IPS-18c (cell line): ENCODE measurements around the gene MRM2.

ENCODE experiments used
- H3K4me3 ChIP-seq: 2 replicates; pipeline ENCODE4 v1.7.0; 2013; ENCODE audit warnings: low read depth, mild to moderate bottlenecking, low read length, moderate library complexity; ENCODE audit not compliant: insufficient read depth
- H3K9me3 ChIP-seq: one replicate; pipeline ENCODE4 v1.6.1; 2013; ENCODE audit warnings: mild to moderate bottlenecking, low read length, moderate library complexity; ENCODE audit not compliant: control insufficient read depth, insufficient read depth

MRM2 gene

GRCh38 chr7:2233926-2234325 lies 8.1 kb downstream of the MRM2 start:
- Histone ChIP-seq H3K4me3 (no peak overlapping the region), H3K9me3 (no peaks in the 10 kb centered on the region)

DNA sequence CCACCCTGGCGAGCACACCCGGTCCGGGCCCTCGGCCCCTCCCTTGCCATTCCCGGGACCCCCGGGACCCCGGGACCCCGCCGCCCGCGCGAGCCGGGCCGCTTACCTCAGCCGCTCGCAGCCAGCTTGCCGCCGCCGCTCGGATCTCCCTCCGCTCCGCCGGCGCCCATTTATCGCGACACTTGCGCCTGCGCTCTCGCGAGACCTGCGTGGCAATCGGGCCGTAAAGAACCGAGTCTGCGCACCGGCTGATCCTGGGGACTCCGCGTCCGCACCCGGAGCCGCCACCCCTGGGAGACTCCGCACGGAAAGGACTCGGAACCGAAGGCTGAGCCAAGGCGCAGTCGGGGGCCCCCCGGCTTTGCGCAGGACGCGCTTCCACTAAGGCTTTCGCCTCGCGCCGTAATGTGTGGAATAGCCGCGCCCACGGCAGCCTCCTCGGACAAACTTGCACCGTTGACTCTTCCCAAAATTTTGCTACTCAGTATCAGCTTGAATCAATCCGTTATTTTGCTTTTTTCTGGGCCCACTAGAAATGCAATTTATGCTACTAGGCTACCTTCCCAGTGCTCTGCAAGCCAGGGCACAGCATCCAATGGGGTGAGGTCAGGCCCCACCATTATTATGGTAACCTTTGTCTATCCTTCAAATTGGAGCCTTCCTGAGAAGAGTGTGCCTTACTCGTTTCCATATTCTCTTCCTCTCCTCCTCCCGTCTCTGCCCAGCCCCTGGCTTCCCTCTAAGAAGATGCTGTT lies 9.1 kb downstream of the MRM2 start, which contains the start of gene MAD1L1:
MAD1L1 (minus strand) TSS at position 180 of the 755 bp plus-strand sequence. CDS start 2,812 bp downstream, outside the sequence.
- Histone ChIP-seq H3K4me3 (peak within 1 kb of the TSS; percentile 85), H3K9me3 (no peaks in the 10 kb centered on the region)

DNA sequence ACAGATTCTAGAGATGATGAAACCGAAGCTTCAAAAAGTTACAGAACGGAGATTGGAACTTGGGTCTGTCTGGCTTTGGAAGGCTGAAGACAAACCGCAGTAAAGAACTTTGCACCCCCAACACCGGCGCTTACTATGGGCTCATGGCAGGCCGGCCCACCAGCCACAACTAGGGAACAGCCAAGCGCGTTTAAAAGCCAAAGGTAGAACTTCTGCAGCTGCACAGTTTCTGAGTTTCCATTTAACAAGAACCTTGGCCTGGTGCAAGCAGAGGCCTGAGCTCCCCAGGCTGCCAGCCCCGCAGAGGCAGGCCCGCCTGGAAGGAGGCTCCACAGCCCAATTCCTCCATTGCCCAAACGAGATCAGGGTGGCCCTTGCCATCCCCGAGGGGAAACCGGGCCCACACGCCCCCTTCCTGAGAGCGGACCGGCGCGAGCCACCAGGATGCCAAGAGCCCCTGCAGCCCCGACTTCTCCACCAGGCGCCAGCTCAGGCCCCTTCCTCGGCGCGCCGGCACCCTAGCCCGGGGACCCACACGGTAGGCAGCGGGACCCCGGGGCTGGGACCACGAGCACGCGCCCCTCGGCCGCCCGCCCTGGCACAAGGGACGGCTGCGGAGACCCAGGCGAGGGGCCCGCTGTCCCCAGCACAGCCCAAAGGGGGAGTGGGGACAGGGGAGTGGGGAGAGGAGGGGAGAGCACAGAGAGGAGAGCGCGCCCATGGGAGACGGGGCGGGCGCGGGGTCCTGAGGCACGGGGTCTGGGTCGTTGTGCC lies 9.8 kb downstream of the MRM2 start:
- H3K9me3 ChIP-seq, result no peaks in the 10 kb centered on the region

GRCh38 chr7:2230882-2231281 lies 11.1 kb downstream of the MRM2 start:
- H3K4me3 ChIP-seq, result no peak overlapping the region
- no peaks in the 10 kb centered on the region for H3K9me3 ChIP-seq

More for the DNA sequence above, 9.8 kb downstream of the MRM2 start:
- peak overlapping the region; percentile 85 for H3K4me3 ChIP-seq

- no peaks in the 10 kb centered on the region for H3K9me3 ChIP-seq
- H3K4me3 ChIP-seq, result no peak overlapping the region
These were observed 11.8 kb downstream of the MRM2 start for GRCh38 chr7:2230226-2230625.

DNA sequence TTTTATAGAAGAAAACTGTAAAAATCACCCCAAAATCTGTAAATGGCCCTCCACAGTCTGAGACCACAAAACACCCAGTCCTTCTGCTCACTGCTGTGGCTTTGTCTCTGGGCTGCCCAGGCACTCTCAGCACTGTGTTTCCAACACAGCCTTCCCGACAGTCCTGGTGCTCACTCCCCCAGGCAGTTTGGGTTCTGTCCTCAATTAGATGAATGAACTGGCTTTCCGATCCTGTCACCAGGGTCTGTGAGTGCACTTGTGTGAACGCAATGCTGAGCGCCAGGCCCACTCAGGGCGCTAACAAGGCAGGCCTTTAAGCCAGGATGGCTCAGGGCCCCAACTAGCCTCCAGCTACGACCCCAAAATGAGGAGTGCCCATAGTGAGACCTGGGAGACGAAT lies 12.5 kb downstream of the MRM2 start:
- H3K4me3 ChIP-seq, result no peak overlapping the region
- no peaks in the 10 kb centered on the region for H3K9me3 ChIP-seq

- Histone ChIP-seq H3K4me3 (no peak overlapping the region), H3K9me3 (no peaks in the 10 kb centered on the region)
These were observed 13.1 kb downstream of the MRM2 start for GRCh38 chr7:2228921-2229320.

DNA sequence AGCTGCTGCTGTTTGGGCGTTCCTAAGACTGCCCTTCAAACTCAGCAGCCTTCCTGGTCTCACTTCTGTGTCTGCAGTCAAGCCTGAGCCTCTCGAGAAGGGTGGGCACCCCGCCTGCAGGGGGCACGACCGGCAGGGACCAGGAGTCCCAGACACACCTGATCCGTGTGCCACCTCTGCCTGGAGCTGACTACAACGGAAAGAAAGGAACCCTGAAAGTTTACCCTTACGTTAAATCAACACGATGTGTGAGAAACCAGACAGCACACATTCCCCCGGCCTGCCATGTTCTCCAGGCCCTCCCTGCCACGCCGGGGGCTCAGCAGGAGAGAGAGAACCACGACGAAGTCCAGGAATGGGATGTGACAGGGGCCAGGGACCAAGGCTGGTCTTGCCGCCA lies 14.3 kb downstream of the MRM2 start:
- Histone ChIP-seq H3K9me3 (no peaks in the 10 kb centered on the region), H3K4me3 (no peak overlapping the region)

GRCh38 chr7:2225830-2226229 lies 16.2 kb downstream of the MRM2 start:
- H3K9me3 ChIP-seq, result no peaks in the 10 kb centered on the region

GRCh38 chr7:2225336-2225735 lies 16.7 kb downstream of the MRM2 start:
- H3K4me3 ChIP-seq, result no peak overlapping the region
- H3K9me3 ChIP-seq, result no peaks in the 10 kb centered on the region

More at GRCh38 chr7:2225830-2226229, 16.2 kb downstream of the MRM2 start:
- no peak overlapping the region; the same call in 1 of the 2 replicates for H3K4me3 ChIP-seq

GRCh38 chr7:2224934-2225333 lies 17.1 kb downstream of the MRM2 start:
- no peaks in the 10 kb centered on the region for H3K9me3 ChIP-seq
- no peak overlapping the region for H3K4me3 ChIP-seq

DNA sequence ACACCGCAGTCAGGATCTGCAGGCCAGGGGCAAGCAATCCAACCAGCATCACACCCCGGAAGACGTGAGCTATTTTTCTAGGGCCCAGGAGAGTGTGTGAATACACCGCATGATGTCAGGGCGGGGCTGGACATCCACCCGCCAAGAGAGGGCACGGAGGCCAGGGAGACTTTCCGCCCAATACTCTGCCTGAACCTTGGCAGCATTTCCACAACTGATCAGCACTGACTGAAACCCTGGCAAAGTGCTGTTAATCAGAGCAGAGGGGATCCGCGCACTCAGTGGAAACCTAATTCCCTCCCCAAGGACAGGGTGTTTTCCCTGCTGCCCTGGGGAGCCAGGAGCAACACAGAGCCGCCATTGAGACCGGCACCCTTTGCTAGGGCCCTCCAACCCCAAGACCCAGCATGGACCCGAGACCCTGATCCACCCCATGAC lies 17.5 kb downstream of the MRM2 start:
- no peaks in the 10 kb centered on the region for H3K9me3 ChIP-seq
- no peak overlapping the region for H3K4me3 ChIP-seq

DNA sequence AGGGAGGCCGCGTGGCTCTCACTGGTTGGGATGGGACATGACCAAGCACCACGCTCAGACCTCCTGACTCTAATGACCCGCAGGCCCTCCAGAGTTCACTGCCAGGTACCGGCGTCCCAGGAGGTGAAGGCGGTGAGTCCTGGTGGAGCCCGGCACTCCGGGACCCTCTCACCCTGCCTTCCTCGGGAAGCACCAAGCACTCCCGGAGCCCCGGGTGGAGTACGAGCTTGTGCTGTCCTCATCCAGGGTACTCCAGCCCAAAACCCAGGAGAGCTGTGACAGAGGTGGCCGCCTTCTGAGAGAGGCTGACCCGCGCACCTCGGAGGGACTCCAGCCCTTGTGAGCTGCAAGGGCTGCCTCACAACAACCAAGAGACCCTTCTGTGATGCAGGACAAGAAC lies 18.7 kb downstream of the MRM2 start:
- Histone ChIP-seq H3K4me3 (no peak overlapping the region), H3K9me3 (no peaks in the 10 kb centered on the region)

GRCh38 chr7:2222516-2222915 lies 19.5 kb downstream of the MRM2 start:
- H3K9me3 ChIP-seq, result no peaks in the 10 kb centered on the region

DNA sequence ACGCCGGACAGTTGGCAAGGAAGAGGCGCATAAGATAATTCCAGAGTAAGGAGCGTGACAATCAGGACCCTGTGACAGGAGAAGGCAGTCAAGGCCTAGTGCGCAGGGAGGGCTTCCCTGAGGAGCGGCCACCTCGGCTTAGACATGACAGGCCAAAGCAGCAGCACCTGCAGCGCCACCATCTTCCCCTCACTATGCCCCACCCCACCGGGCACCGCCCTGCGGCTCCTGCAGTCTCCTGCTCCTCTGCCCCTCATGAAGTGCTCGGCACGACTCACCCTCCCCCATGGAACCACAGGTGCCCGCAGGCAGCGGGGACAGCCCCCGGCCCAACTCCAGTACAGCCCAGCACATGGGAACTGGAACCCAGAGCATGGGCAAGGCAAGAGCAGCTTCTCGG lies 21.1 kb downstream of the MRM2 start:
- peaks cover under 1% of the 10 kb centered on the region for H3K9me3 ChIP-seq
- no peak overlapping the region for H3K4me3 ChIP-seq

More at GRCh38 chr7:2222516-2222915, 19.5 kb downstream of the MRM2 start:
- no peak overlapping the region for H3K4me3 ChIP-seq

- Histone ChIP-seq H3K4me3 (no peak overlapping the region), H3K9me3 (peaks cover 3% of the 10 kb centered on the region)
These were observed 21.5 kb downstream of the MRM2 start for GRCh38 chr7:2220506-2220905.

DNA sequence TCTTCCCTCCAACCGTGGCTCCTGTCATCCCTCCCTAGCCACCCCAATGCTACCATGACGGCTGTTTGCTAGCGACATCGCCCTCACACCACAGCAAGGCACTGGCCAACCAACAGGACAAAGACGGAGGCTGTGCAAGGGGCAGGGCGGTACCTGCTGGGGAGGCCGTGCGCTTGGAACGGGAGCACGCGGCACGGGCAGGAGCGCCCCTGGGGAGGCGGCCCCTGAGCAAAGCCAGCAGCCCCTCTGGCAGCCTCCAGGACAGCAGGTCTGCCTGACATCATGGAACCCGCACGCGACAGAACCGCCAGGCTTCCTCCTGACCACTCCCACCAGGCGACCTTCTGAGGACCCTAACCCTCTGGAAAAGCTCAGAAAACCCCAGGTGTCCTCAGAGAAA lies 22.0 kb downstream of the MRM2 start:
- peaks cover 3% of the 10 kb centered on the region for H3K9me3 ChIP-seq
- H3K4me3 ChIP-seq, result no peak overlapping the region

GRCh38 chr7:2219606-2220005 lies 22.4 kb downstream of the MRM2 start:
- no peak overlapping the region for H3K4me3 ChIP-seq
- peaks cover 3% of the 10 kb centered on the region for H3K9me3 ChIP-seq
